ENCODE data around the gene PEDS1. TPM values are rescaled to one million over a fixed set of nuclear protein-coding genes. Genes with fewer than 3 reads are reported as not detected.
A peak's percentile ranks its signal among the peaks of the same experiment; 100 is the strongest.
"Not testable (repeated sequence)": the region's sequence is repeated elsewhere in the genome, so short reads cannot be mapped to it uniquely, and the experiment has no call there.

Gene PEDS1
- total RNA-seq, 1 donor from 2014 or later, result 29.9 TPM

- Mint-ChIP-seq H3K27me3 (no peaks in the 10 kb centered on the region), H3K4me1 (ENCODE audit: unreplicated experiment) (peaks cover 57% of the 10 kb centered on the region), H3K9me3 (no peaks in the 10 kb centered on the region), H3K36me3 (peaks cover 15% of the 10 kb centered on the region), H3K4me3 (peak overlapping the region; percentile 35), H3K27ac (peak overlapping the region; percentile 92)
- DNase-seq (ENCODE audit: extremely low spot score, unreplicated experiment), result no peak
- no peak for TF ChIP-seq CTCF (conservative IDR thresholded peaks at IDR 0.05)
Observed at GRCh38 chr20:50108556-50109235, 44.8 kb downstream of the PEDS1 start.

DNA sequence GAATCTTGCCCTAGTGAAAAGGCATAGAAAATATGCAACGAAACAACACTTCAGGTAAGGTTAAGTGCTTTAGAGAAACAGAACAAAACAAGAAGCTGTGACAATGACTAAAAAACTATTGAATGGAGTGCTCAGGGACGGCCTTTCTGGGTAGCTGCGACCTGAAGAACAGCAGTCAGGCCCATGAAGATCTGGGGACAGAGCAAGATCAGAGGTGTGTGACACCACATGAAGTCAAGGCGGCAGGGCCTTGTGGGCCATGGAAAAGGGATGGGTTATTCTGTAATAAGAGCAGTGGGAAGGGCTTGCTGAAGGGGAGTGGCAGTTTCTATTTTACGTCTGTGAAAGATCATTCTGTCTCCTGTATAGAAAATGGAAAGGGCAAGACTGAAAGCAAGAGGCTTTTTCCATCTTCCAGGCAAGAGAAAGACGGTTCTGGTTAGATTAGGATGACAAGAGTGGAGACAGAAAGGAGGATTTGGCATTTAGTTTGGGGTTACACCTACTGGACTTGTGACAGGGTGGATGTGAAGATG lies 45.7 kb downstream of the PEDS1 start:
- H3K36me3 Mint-ChIP-seq, result peaks cover 17% of the 10 kb centered on the region
- H3K27me3 Mint-ChIP-seq, result no peaks in the 10 kb centered on the region
- no peak for TF ChIP-seq CTCF (conservative IDR thresholded peaks at IDR 0.05)
- peaks cover 54% of the 10 kb centered on the region for H3K4me1 Mint-ChIP-seq (ENCODE audit: unreplicated experiment)
- no peak for DNase-seq (ENCODE audit: extremely low spot score, unreplicated experiment)
- H3K9me3 Mint-ChIP-seq, result no peaks in the 10 kb centered on the region
- H3K27ac Mint-ChIP-seq, result peak overlapping the region; percentile 92
- H3K4me3 Mint-ChIP-seq, result peak overlapping the region; percentile 66

- no peaks in the 10 kb centered on the region for H3K9me3 Mint-ChIP-seq
- no peaks in the 10 kb centered on the region for H3K27me3 Mint-ChIP-seq
- no peak for TF ChIP-seq CTCF (conservative IDR thresholded peaks at IDR 0.05)
- H3K27ac Mint-ChIP-seq, result peak overlapping the region; percentile 92
- no peak overlapping the region for H3K4me3 Mint-ChIP-seq
- DNase-seq (ENCODE audit: extremely low spot score, unreplicated experiment), result no peak
- peaks cover 20% of the 10 kb centered on the region for H3K36me3 Mint-ChIP-seq
- H3K4me1 Mint-ChIP-seq (ENCODE audit: unreplicated experiment), result peaks cover 54% of the 10 kb centered on the region
Observed at GRCh38 chr20:50107086-50107660, 46.4 kb downstream of the PEDS1 start.

DNA sequence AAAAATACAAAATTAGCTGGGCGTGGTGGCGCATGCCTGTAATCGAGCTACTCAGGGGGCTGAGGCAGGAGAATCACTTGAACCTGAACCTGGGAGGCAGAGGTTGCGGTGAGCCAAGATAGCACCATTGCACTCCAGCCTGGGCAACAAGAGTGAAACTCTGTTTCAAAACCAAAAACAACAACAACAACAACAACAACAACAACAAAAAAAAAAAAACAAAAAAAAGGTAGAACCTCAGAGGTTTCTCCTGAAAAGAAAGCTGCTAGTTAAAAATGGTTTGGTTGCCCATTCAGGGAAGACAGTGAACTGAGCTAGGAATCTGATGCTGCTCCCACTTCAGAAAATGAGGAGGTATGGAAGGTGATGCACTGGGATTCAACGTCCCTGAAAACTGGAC lies 46.9 kb downstream of the PEDS1 start:
- H3K36me3 Mint-ChIP-seq, result peaks cover 25% of the 10 kb centered on the region
- not testable (repeated sequence) for DNase-seq (ENCODE audit: extremely low spot score, unreplicated experiment); H3K4me3 Mint-ChIP-seq; H3K27me3 Mint-ChIP-seq; H3K27ac Mint-ChIP-seq; H3K9me3 Mint-ChIP-seq
- peaks cover 54% of the 10 kb centered on the region for H3K4me1 Mint-ChIP-seq (ENCODE audit: unreplicated experiment)

Other genes with a start within 250 kb of the PEDS1 start
- 9.2 and 11.3 TPM in 2 replicates for gene SPATA2, start 238.2 kb downstream of the PEDS1 start, total RNA-seq (ENCODE audit: low replicate concordance)
- gene RNF114, start 217.3 kb downstream of the PEDS1 start, total RNA-seq (ENCODE audit: low replicate concordance), result 62.9 and 72.1 TPM in 2 replicates
- gene SNAI1, start 170.7 kb downstream of the PEDS1 start, total RNA-seq (ENCODE audit: low replicate concordance), result 12.1 and 30.8 TPM in 2 replicates
- gene UBE2V1, start 40.6 kb downstream of the PEDS1 start, total RNA-seq (ENCODE audit: low replicate concordance), result 90.5 and 117 TPM in 2 replicates
- 23.0 and 54.1 TPM in 2 replicates for gene CEBPB, start 37.1 kb upstream of the PEDS1 start, total RNA-seq (ENCODE audit: low replicate concordance)

Measured in type B pancreatic cell (in vitro differentiated cells).